PFSK-1 (cell line): Measurements from ENCODE around the gene ANXA6.

Source experiments
- FOXP2 ChIP-seq: optimal IDR thresholded peaks from 2 replicates; pipeline ENCODE3; 2011; ENCODE audit warnings: borderline replicate concordance, control low read depth, inconsistent platforms; ENCODE audit not compliant: insufficient read depth; ENCODE audit errors: extremely low read length, extremely low read depth
- POLR2AphosphoS5 ChIP-seq: IDR thresholded peaks from 2 replicates; pipeline ENCODE4 v1.6.1; 2012; ENCODE audit warnings: low read depth, mild to moderate bottlenecking, control low read depth, low read length, moderate library complexity
- SIN3A ChIP-seq: IDR thresholded peaks from 2 replicates; pipeline ENCODE4 v1.6.1; 2012; ENCODE audit warnings: mild to moderate bottlenecking, low read length, moderate library complexity, borderline replicate concordance; ENCODE audit not compliant: insufficient read depth
- TAF1 ChIP-seq: IDR thresholded peaks from 2 replicates; pipeline ENCODE4 v1.6.1; 2012; ENCODE audit warnings: low read length, control low read depth, borderline replicate concordance; ENCODE audit not compliant: insufficient read depth
- TF ChIP-seq, protein P1 (sequence below), 2 experiments: IDR thresholded peaks; 2 replicates each; pipeline versions ENCODE4 v1.6.1 to v1.8.0; 2011 to 2012; ENCODE audit warnings: low read depth in 2 of 2, low read length in 2 of 2, control low read depth in 1 of 2, inconsistent platforms in 1 of 2, mild to moderate bottlenecking in 1 of 2, moderate library complexity in 1 of 2; ENCODE audit not compliant: insufficient read depth in 1 of 2

The ANXA6 gene

DNA sequence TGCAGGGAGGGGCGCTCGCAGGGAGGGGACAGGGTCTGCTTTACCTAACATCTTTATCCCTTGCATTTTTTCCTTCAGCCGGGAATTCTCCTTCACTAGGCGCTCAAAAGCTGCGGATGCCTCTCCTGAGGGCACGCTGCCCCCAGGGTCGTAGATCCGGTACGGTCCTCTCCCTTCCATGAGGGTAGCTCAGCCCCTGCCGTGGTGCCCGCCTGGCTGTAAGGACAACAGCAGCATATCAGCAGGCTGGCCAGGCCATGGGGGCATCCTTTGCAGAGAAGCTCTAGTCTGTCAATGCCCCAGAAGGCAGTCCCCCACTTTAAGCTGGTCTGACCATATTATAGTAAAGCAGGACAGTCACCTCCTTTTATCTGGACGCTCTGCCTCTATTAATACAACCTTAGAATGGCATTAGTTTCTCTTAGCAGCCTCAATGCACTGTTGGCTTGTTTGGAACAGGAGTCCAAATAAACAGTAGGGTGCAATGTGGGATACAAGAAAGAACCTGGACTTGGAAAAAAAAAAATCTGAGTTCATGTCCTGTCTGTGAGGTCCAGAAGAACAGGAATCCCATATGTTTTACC lies 92.6 kb downstream of the ANXA6 start:
- TF ChIP-seq POLR2AphosphoS5 (no peak), TAF1 (no peak), SIN3A (no peak), FOXP2 (no peak)
- TF ChIP-seq, protein P1, sequence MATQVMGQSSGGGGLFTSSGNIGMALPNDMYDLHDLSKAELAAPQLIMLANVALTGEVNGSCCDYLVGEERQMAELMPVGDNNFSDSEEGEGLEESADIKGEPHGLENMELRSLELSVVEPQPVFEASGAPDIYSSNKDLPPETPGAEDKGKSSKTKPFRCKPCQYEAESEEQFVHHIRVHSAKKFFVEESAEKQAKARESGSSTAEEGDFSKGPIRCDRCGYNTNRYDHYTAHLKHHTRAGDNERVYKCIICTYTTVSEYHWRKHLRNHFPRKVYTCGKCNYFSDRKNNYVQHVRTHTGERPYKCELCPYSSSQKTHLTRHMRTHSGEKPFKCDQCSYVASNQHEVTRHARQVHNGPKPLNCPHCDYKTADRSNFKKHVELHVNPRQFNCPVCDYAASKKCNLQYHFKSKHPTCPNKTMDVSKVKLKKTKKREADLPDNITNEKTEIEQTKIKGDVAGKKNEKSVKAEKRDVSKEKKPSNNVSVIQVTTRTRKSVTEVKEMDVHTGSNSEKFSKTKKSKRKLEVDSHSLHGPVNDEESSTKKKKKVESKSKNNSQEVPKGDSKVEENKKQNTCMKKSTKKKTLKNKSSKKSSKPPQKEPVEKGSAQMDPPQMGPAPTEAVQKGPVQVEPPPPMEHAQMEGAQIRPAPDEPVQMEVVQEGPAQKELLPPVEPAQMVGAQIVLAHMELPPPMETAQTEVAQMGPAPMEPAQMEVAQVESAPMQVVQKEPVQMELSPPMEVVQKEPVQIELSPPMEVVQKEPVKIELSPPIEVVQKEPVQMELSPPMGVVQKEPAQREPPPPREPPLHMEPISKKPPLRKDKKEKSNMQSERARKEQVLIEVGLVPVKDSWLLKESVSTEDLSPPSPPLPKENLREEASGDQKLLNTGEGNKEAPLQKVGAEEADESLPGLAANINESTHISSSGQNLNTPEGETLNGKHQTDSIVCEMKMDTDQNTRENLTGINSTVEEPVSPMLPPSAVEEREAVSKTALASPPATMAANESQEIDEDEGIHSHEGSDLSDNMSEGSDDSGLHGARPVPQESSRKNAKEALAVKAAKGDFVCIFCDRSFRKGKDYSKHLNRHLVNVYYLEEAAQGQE (IDR thresholded peaks at IDR 0.05; ENCODE audit: insufficient read depth in 1 of 2, low read depth in 2 of 2, low read length in 2 of 2), result no peak

DNA sequence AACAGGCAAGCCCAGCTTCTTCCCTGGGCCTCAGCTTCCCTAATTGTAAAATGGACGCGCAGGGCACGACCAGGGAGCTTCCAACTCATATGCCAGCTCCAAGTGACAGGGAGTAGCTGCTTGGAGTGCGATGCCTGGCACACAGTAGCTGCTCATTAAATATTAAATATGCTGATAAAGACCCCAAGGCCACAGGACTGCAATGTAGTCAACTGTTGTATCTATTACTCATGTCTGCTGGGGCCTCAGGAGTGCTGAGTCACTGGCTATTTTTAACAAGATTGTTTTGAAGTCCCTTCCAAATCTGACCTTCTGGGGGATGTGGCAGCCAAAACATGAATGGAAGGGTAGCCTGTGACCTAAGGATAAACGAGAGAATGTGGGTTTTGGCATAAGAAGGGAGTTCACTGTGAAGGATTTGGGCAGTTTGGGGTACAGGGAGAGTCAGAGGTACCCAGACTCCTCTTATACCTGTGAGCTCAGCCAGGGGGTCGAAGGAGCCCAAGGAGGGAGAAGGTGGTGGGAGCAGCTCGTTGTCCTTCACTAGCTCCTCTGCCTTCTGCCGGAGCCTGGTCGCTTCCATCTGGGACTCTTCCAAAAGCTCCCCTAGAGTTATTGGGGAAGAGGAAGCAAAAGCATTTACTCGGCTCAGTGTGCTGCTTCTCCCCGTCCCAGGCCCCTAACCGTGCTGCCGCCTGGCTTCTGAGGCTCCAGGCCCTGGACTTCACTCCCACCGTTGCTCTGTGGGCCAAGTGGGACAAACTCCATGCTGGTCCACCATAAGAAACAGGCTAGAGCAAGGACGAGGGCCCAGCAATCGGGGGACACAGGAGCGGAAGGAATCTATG lies 94.2 kb downstream of the ANXA6 start:
- TF ChIP-seq FOXP2, result no peak
- TF ChIP-seq POLR2AphosphoS5, result no peak
- TF ChIP-seq, protein P1 (IDR thresholded peaks at IDR 0.05; ENCODE audit: insufficient read depth in 1 of 2, low read depth in 2 of 2, low read length in 2 of 2), result no peak
- TF ChIP-seq TAF1, result no peak
- no peak for TF ChIP-seq SIN3A

DNA sequence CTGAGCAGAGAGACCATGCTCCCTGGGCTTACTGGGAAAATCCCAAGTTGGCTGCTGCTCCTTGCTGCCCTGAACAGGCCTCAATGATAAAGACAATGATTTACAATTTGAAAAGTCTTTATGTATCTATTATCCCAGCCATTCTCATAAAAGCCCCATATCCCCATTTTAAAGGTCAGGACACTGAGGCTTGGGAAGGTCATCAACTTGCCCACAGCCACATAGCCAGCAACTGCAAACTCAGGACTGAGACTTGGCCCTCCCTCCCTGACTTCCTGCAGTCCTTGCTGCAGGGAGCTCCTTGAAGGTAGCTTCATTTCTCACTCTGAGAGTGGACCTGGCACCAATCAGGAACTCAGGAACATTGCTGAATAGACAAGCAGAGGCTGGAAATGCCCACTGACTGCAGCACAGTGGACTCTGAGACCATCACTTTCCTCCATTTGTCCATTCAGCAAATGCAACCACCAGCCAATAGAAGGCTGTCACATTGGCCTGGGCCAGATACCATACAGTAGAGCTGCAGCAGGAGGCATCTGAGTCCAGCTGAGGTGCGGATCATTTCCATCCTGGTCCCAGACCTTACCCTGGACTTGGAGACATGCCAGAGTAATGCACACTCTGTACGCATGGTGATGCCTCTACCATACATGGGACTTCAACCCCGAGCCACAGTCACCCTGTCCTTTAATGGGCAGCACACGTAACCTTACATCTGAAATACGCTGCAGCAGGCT lies 95.0 kb downstream of the ANXA6 start:
- no peak for TF ChIP-seq FOXP2
- TF ChIP-seq TAF1, result no peak
- no peak for TF ChIP-seq SIN3A
- no peak for TF ChIP-seq POLR2AphosphoS5

DNA sequence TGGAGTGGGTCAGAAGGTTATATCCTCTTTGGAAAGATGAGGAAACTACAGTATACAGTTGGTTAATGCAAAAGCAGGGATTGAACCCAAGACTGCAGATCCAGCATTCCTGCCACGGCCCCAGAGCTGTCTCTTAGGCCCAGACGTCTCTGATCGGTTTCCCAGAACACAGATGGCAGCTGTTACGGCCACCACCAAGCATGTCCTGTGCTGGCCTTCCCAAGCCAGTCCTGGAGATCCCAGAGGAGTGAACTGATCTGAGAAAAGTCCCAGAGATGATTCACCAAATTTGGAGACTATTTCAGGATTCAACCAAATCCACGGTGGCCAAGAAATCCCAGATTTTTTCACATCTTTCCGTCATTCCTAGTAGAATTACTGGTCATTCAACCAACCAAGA lies 96.8 kb downstream of the ANXA6 start:
- no peak for TF ChIP-seq POLR2AphosphoS5
- TF ChIP-seq, protein P1 (IDR thresholded peaks at IDR 0.05; ENCODE audit: insufficient read depth in 1 of 2, low read depth in 2 of 2, low read length in 2 of 2), result no peak
- TF ChIP-seq TAF1, result no peak
- no peak for TF ChIP-seq FOXP2
- no peak for TF ChIP-seq SIN3A

DNA sequence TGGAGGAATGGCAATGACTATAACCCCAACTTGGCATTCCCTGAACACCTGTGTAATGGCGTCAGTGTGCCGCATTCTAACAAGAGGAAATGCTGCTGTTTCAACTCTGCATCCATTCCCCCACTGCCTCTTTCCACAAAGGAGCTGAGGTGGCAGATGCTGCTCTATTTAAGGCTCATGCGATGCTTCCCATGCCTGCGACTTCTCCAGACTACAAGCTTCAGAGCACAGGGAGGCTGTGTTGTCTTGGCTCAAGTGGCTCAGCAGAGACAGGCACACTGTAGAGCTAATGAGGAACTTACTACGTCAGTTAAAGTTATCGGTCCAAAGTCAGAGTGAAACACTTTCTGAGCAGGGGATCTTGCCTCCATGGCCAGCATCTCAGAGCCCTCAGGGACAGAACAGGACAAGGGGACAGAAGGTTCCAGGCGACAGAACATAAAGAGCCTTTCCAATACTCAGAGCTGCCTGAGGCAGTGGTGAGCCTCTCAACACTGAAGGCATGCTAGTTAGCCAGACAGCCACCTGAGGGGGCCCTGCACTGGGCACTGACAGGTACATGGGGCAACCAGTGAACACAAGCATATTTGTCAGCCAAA lies 98.6 kb downstream of the ANXA6 start:
- TF ChIP-seq TAF1 (no peak), FOXP2 (no peak), SIN3A (no peak)
- TF ChIP-seq, protein P1 (IDR thresholded peaks at IDR 0.05; ENCODE audit: insufficient read depth in 1 of 2, low read depth in 2 of 2, low read length in 2 of 2), result no peak
